ENCODE measurements around the gene HDAC4. TPM values are rescaled to one million over a fixed set of nuclear protein-coding genes. Genes with fewer than 3 reads are reported as not detected.

The HDAC4 gene
- total RNA-seq, 1 experiment from 2014 or later, result 40.1 TPM

- ATAC-seq (no peak), DNase-seq (ENCODE audit: low read depth, low spot score) (no peak)
- ChIA-PET CTCF (no interaction called here), POLR2A (no interaction called here)
- in situ Hi-C loops (cut with HindIII; ENCODE audit: low pct_unique_long_range_greater_than_20kb, low sequenced_read_pairs) (no loop called here), intact Hi-C loops (cut with micrococcal nuclease; ENCODE audit: unreplicated experiment) (no loop called here)
- no peaks in the 10 kb centered on the region for H3K27me3 ChIP-seq (ENCODE audit: control insufficient read depth, insufficient read depth, low read length)
- H3K4me3 ChIP-seq (ENCODE audit: low read depth in 2 of 2, low read length in 2 of 2), result no peak overlapping the region
- no peaks in the 10 kb centered on the region for H3K9me3 ChIP-seq (ENCODE audit: control insufficient read depth, insufficient read depth, low read depth, low read length)
- no peaks in the 10 kb centered on the region for H3K4me1 ChIP-seq (ENCODE audit: control insufficient read depth, insufficient read depth, low read length)
- TF ChIP-seq TCF7L2 (IDR thresholded peaks at IDR 0.05; ENCODE audit: low read depth, low read length) (no peak), POLR2AphosphoS5 (IDR thresholded peaks at IDR 0.05; ENCODE audit: low read depth, low read length) (no peak), REST (IDR thresholded peaks at IDR 0.05; ENCODE audit: insufficient read depth in 1 of 2, low read depth in 2 of 2, low read length in 1 of 2) (no peak), CTCF (IDR thresholded peaks at IDR 0.05) (no peak), SIN3A (IDR thresholded peaks at IDR 0.05; ENCODE audit: borderline replicate concordance, insufficient read depth, low read depth, low read length) (no peak)
- no TSS peak for BruUV-seq (replicated peaks)
- no peak overlapping the region for H3K27ac ChIP-seq (ENCODE audit: low read length)
- no peaks in the 10 kb centered on the region for H3K36me3 ChIP-seq (ENCODE audit: control insufficient read depth, insufficient read depth, low read length)
Observed at GRCh38 chr2:239383759-239384156, 17.1 kb downstream of the HDAC4 start.

- DNase-seq (ENCODE audit: low read depth, low spot score) (no peak), ATAC-seq (no peak)
- intact Hi-C loops (cut with micrococcal nuclease; ENCODE audit: unreplicated experiment), result no loop called here
- no peaks in the 10 kb centered on the region for H3K36me3 ChIP-seq (ENCODE audit: control insufficient read depth, insufficient read depth, low read length)
- H3K4me1 ChIP-seq (ENCODE audit: control insufficient read depth, insufficient read depth, low read length), result no peaks in the 10 kb centered on the region
- ChIA-PET CTCF (no interaction called here), POLR2A (no interaction called here)
- H3K4me3 ChIP-seq (ENCODE audit: low read depth in 2 of 2, low read length in 2 of 2), result no peak overlapping the region
- H3K27ac ChIP-seq (ENCODE audit: low read length), result no peak overlapping the region
- TF ChIP-seq TCF7L2 (IDR thresholded peaks at IDR 0.05; ENCODE audit: low read depth, low read length), result no peak
- no peak for TF ChIP-seq POLR2AphosphoS5 (IDR thresholded peaks at IDR 0.05; ENCODE audit: low read depth, low read length)
- TF ChIP-seq CTCF (IDR thresholded peaks at IDR 0.05), result no peak
- TF ChIP-seq SIN3A (IDR thresholded peaks at IDR 0.05; ENCODE audit: borderline replicate concordance, insufficient read depth, low read depth, low read length), result no peak
- no peak for TF ChIP-seq REST (IDR thresholded peaks at IDR 0.05; ENCODE audit: insufficient read depth in 1 of 2, low read depth in 2 of 2, low read length in 1 of 2)
- in situ Hi-C loops (cut with HindIII; ENCODE audit: low pct_unique_long_range_greater_than_20kb, low sequenced_read_pairs), result no loop called here
- no peaks in the 10 kb centered on the region for H3K27me3 ChIP-seq (ENCODE audit: control insufficient read depth, insufficient read depth, low read length)
- no TSS peak for BruUV-seq (replicated peaks)
- H3K9me3 ChIP-seq (ENCODE audit: control insufficient read depth, insufficient read depth, low read depth, low read length), result no peaks in the 10 kb centered on the region
Observed at GRCh38 chr2:239383036-239383758, 17.6 kb downstream of the HDAC4 start.
